ENCODE data around the gene MGRN1. TPM values are rescaled to one million over a fixed set of nuclear protein-coding genes. Genes with fewer than 3 reads are reported as not detected.

Gene MGRN1
- total RNA-seq, 2 donors from 2014 or later, result 46.9 to 76.4 TPM

GRCh38 chr16:4601036-4601863 is 23.4 kb upstream of the MGRN1 start:
- Mint-ChIP-seq H3K36me3 (no peaks in the 10 kb centered on the region), H3K27ac (no peak overlapping the region), H3K9me3 (no peaks in the 10 kb centered on the region)
- DNase-seq (ENCODE audit: low spot score in 2 of 2) (no peak), ATAC-seq (no peak)

- no peaks in the 10 kb centered on the region for H3K36me3 Mint-ChIP-seq
- no peaks in the 10 kb centered on the region for H3K9me3 Mint-ChIP-seq
- H3K27ac Mint-ChIP-seq, result no peak overlapping the region
- DNase-seq (ENCODE audit: low spot score in 2 of 2) (no peak), ATAC-seq (no peak)
Measured at GRCh38 chr16:4601864-4602186, 22.8 kb upstream of the MGRN1 start.

- DNase-seq (ENCODE audit: low spot score in 2 of 2), result no peak
- Mint-ChIP-seq H3K27ac (no peak overlapping the region), H3K36me3 (no peaks in the 10 kb centered on the region), H3K9me3 (no peaks in the 10 kb centered on the region)
- peak in 1 of 2 donors; percentile 11 for ATAC-seq
Measured at GRCh38 chr16:4602331-4602730, 22.3 kb upstream of the MGRN1 start.

GRCh38 chr16:4603624-4604170 is 20.9 kb upstream of the MGRN1 start:
- ATAC-seq, result no peak
- no peak overlapping the region for H3K27ac Mint-ChIP-seq
- no peak for DNase-seq (ENCODE audit: low spot score in 2 of 2)
- no peaks in the 10 kb centered on the region for H3K9me3 Mint-ChIP-seq
- no peaks in the 10 kb centered on the region for H3K36me3 Mint-ChIP-seq

GRCh38 chr16:4604401-4604800 is 20.2 kb upstream of the MGRN1 start:
- Mint-ChIP-seq H3K27ac (no peak overlapping the region), H3K9me3 (no peaks in the 10 kb centered on the region), H3K36me3 (no peaks in the 10 kb centered on the region)
- DNase-seq (ENCODE audit: low spot score in 2 of 2) (no peak), ATAC-seq (no peak)

- no peak for ATAC-seq
- no peaks in the 10 kb centered on the region for H3K9me3 Mint-ChIP-seq
- DNase-seq (ENCODE audit: low spot score in 2 of 2), result no peak
- H3K36me3 Mint-ChIP-seq, result no peaks in the 10 kb centered on the region
- no peak overlapping the region for H3K27ac Mint-ChIP-seq
Measured at GRCh38 chr16:4606354-4606753, 18.3 kb upstream of the MGRN1 start.

GRCh38 chr16:4607841-4608703 is 16.6 kb upstream of the MGRN1 start:
- DNase-seq (ENCODE audit: low spot score in 2 of 2) (no peak), ATAC-seq (no peak)
- no peak overlapping the region for H3K27ac Mint-ChIP-seq
- no peaks in the 10 kb centered on the region for H3K9me3 Mint-ChIP-seq
- no peaks in the 10 kb centered on the region for H3K36me3 Mint-ChIP-seq

GRCh38 chr16:4608704-4608980 is 16.0 kb upstream of the MGRN1 start:
- no peak overlapping the region for H3K27ac Mint-ChIP-seq
- no peak for DNase-seq (ENCODE audit: low spot score in 2 of 2)
- no peak for ATAC-seq
- no peaks in the 10 kb centered on the region for H3K36me3 Mint-ChIP-seq
- no peaks in the 10 kb centered on the region for H3K9me3 Mint-ChIP-seq

- DNase-seq (ENCODE audit: low spot score in 2 of 2), result no peak
- no peaks in the 10 kb centered on the region for H3K9me3 Mint-ChIP-seq
- H3K27ac Mint-ChIP-seq, result no peak overlapping the region
- no peak for ATAC-seq
- H3K36me3 Mint-ChIP-seq, result no peaks in the 10 kb centered on the region
Measured at GRCh38 chr16:4609200-4610010, 15.2 kb upstream of the MGRN1 start.

GRCh38 chr16:4610011-4611005 is 14.3 kb upstream of the MGRN1 start:
- Mint-ChIP-seq H3K27ac (no peak overlapping the region), H3K9me3 (no peaks in the 10 kb centered on the region), H3K36me3 (peaks cover 0 to 5% of the 10 kb centered on the region in 2 donors)
- DNase-seq (ENCODE audit: low spot score in 2 of 2), result no peak
- no peak for ATAC-seq

- ATAC-seq (no peak), DNase-seq (ENCODE audit: low spot score in 2 of 2) (no peak)
- H3K36me3 Mint-ChIP-seq, result peaks cover 0 to 5% of the 10 kb centered on the region in 2 donors
- peak overlapping the region in 1 of 2 donors; percentile 1 for H3K27ac Mint-ChIP-seq
- H3K9me3 Mint-ChIP-seq, result no peaks in the 10 kb centered on the region
Measured at GRCh38 chr16:4611337-4612021, 13.1 kb upstream of the MGRN1 start.

- DNase-seq (ENCODE audit: low spot score in 2 of 2) (no peak), ATAC-seq (no peak)
- H3K9me3 Mint-ChIP-seq, result no peaks in the 10 kb centered on the region
- H3K36me3 Mint-ChIP-seq, result peaks cover 0 to 5% of the 10 kb centered on the region in 2 donors
- H3K27ac Mint-ChIP-seq, result no peak overlapping the region
Measured at GRCh38 chr16:4612474-4612931, 12.1 kb upstream of the MGRN1 start.

- no peaks in the 10 kb centered on the region for H3K9me3 Mint-ChIP-seq
- H3K36me3 Mint-ChIP-seq, result peaks cover 0 to 5% of the 10 kb centered on the region in 2 donors
- H3K27ac Mint-ChIP-seq, result peak overlapping the region in 1 of 2 donors; percentile 65
- ATAC-seq, result no peak
- no peak for DNase-seq (ENCODE audit: low spot score in 2 of 2)
Measured at GRCh38 chr16:4612977-4613635, 11.5 kb upstream of the MGRN1 start.

- DNase-seq (ENCODE audit: low spot score in 2 of 2), result peak in 1 of 2 donors; percentile 41
- no peak for ATAC-seq
- Mint-ChIP-seq H3K27ac (peak overlapping the region in 1 of 2 donors; percentile 92), H3K36me3 (peaks cover 0 to 5% of the 10 kb centered on the region in 2 donors), H3K9me3 (no peaks in the 10 kb centered on the region)
Measured at GRCh38 chr16:4613636-4614570, 10.7 kb upstream of the MGRN1 start.

All from activated naive CD4-positive, alpha-beta T cell treated with anti-CD3 and anti-CD28 coated beads, Interleukin-2, amount 50 U/mL, for 72 hours (primary cell).